IPS-18a (cell line): ENCODE measurements around the gene PRR33.
"Not testable (repeated sequence)": the region's sequence is repeated elsewhere in the genome, so short reads cannot be mapped to it uniquely, and the experiment has no call there.

Experiments
- H3K27ac ChIP-seq: one replicate; pipeline ENCODE4 v1.5.1; 2013; ENCODE audit warnings: low read length
- H3K27me3 ChIP-seq: one replicate; pipeline ENCODE4 v1.6.1; 2013; ENCODE audit warnings: mild to moderate bottlenecking, low read length; ENCODE audit not compliant: control insufficient read depth, insufficient read depth
- H3K36me3 ChIP-seq: one replicate; pipeline ENCODE4 v1.6.1; 2013; ENCODE audit warnings: low read depth, low read length; ENCODE audit not compliant: control insufficient read depth
- H3K4me1 ChIP-seq: one replicate; pipeline ENCODE4 v1.6.1; 2013; ENCODE audit warnings: low read depth, low read length; ENCODE audit not compliant: control insufficient read depth
- H3K4me3 ChIP-seq: one replicate; pipeline ENCODE4 v1.5.1; 2013; ENCODE audit warnings: low read length
- H3K9ac ChIP-seq: one replicate; pipeline ENCODE4 v1.6.1; 2013; ENCODE audit warnings: mild to moderate bottlenecking, low read length, moderate library complexity
- H3K9me3 ChIP-seq: one replicate; pipeline ENCODE4 v1.6.1; 2013; ENCODE audit warnings: low read depth, low read length; ENCODE audit not compliant: control insufficient read depth

The PRR33 gene

DNA sequence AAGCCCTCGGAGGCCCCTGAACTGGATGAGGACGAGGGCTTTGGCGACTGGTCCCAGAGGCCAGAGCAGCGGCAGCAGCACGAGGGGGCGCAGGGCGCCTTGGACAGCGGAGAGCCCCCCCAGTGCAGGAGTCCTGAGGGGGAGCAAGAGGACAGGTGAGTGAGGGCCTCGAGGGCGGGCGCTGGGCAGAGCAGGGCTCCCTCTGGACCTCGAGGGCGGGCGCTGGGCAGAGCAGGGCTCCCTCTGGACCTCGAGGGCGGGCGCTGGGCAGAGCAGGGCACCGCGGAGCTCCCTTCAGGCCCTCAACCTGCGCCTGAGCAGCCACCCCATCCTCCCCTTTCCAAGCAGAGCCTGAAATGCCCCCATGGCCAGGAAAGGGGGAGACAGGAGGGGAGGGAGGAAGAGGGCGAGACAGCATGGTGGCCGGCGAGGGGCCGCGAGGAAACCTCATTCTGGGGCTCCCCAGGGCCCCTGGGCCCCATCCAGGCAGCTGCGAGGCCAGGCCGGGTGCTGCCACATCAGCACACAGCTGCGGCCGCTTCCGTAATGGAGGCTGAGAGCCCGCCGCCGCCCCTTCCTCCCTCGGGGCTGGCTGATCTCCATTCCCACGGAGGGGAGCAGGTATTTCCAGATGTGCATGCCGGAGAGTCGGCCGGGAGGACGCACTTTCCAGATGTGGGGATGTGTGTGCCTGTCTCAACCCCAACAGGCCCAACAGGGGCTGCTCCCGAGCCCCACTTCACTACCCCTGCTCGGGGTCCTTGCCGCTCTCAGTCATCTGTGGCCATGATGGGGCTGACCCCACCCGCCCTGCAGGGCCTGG, 10.0 kb downstream of the PRR33 start:
- H3K9ac ChIP-seq: no peak overlapping the region
- no peaks in the 10 kb centered on the region for H3K4me1 ChIP-seq

DNA sequence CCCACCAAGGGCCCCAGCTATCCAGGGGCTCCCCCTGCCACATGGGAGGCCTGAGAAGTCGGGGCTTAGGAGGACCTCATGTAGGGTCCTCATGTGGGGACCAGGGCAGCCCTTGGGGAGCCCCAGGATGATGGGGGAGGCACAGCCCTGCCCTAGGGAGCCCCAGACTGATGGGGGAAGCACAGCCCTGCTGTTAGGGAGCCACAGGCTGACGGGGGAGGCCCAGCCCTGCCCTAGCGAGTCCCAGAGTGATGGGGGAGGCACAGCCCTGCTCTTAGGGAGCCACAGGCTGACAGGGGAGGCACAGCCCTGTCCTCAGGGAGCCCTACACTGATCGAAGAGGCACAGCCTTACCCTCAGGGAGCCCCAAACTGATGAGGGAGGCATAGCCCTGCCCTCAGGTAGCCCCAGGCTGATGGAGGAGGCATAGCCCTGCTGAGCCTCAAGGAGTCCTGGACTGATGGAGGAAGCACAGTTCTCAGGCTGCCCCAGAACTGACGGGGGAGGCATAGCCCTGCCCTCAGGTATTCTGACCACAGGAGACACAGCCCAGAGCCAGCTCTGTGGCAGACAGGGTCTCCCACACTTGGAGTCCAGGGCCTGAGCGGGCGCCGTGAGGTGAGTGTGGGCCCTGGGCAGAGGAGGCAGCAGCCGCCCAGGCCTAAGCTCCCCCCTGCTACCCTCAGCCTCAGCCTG, 10.8 kb downstream of the PRR33 start:
- no peak overlapping the region for H3K27ac ChIP-seq
- no peaks in the 10 kb centered on the region for H3K9me3 ChIP-seq
- H3K9ac ChIP-seq: no peak overlapping the region
- no peaks in the 10 kb centered on the region for H3K36me3 ChIP-seq
- no peaks in the 10 kb centered on the region for H3K27me3 ChIP-seq
- no peaks in the 10 kb centered on the region for H3K4me1 ChIP-seq
- H3K4me3 ChIP-seq: no peak overlapping the region

More for the DNA sequence above, 10.0 kb downstream of the PRR33 start:
- Histone ChIP-seq H3K9me3 (no peaks in the 10 kb centered on the region), H3K36me3 (no peaks in the 10 kb centered on the region), H3K4me3 (no peak overlapping the region), H3K27ac (no peak overlapping the region), H3K27me3 (no peaks in the 10 kb centered on the region)

DNA sequence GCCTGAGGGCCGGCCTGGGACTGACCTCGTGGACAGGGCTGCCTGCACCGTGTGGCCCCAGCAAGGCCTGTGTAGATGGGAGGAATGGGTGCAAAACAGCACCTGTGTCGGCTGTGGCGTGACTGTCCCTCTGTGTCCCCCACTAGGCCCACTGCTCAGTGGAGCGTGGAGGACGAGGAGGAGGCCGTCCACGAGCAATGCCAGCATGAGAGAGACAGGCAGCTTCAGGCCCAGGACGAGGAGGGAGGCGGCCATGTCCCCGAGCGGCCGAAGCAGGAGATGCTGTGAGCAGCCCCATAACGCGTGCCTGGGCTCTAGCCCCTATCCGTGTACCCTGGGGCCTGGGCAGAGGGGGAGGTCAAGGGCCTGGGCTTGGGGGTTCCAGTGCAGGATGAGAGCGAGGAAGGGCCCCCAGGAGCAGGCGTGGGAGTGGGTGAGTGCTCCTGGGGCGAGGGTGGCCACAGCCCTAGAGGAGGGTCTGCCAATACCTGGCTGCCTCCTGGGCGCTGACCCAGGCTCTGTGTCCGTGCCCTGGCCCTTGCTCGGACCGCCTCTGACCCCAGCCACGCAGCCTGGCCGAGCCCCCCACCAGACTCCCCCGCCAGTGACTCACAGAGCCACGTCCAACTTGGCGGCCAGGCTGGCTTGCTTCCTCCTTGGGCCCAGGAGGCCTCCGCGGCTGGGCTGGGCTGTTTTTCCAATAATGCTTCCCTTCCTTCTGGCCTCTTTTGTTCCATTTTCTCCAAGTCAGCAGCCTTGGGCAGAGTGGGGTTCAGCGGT, 11.6 kb downstream of the PRR33 start:
- Histone ChIP-seq H3K36me3 (no peaks in the 10 kb centered on the region), H3K27ac (no peak overlapping the region), H3K9me3 (no peaks in the 10 kb centered on the region), H3K4me3 (no peak overlapping the region), H3K9ac (no peak overlapping the region), H3K4me1 (no peaks in the 10 kb centered on the region), H3K27me3 (no peaks in the 10 kb centered on the region)

DNA sequence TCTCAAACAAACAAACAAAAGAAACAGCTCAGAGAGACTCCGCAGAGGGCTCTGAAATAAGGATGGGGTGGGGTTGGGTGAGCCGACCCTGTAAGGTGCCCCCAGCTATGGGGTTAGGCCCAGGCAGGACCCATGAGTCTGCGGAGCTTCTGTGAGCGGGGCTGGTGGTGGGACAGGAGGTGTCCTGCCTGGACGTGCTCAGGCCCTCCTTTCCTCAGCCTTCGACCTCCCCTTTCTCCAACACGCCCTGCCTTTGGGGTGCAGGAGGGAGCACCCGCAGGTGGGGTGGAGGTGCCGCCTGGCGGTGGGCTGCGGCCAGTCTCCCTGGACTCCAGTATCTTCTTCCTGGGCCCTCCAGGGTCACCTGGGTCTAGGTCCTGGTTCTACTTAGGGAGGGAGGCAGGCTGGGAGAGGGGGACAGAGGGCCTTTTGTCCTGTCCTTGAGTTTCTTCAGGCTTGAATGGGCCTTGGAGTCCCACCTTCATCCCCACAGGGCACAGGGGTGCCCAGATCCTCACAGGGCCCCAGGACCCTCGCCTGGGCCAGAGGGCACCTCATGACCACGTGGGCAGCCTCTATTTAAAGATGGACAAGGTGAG, 12.3 kb downstream of the PRR33 start:
- no peak overlapping the region for H3K9ac ChIP-seq

DNA sequence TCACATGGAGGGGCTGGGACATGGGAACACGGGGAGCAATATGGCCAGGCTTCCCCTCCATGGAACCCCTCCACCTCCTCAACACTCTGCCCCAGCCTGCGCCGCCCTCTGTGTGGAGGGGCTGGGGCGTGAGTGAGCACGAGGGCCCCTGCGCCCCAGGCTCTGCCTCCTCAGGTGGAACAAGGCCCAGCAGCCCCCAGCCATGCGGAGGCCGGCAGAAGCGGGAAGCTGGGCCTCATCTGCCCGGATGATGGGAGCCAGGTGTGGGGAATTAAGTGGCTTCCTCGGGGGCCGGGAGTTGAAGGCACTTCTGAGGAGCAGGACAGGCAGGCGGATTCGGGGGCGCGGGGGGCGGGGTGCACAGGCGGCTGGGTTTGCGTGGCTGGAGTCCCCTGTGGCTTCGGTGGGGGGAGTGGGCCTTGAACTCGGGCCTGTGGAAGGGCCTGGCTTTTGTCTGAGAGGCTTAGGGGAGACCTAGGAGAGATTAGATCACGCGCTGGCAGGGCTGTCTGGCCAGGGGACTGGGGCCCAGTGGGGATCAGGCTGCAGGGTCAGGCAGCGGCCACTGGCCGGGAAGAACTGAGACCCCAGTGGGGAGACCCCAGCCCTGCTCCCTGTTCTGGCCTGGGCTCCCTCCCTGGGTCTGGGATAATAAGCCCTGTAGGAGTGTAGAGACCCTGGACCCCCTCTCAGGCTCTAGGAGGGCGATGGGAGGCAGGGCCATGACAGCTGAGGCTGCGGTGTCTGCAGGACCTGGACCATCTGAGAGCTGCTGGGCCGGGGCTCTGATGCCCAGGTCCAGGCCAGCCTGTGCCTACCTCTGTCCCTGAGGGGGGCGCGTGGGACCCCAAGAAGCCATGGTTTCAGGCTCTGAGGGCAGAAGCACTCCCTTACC, 13.3 kb downstream of the PRR33 start:
- H3K27me3 ChIP-seq: no peaks in the 10 kb centered on the region
- no peaks in the 10 kb centered on the region for H3K36me3 ChIP-seq
- no peaks in the 10 kb centered on the region for H3K9me3 ChIP-seq
- H3K4me1 ChIP-seq: no peaks in the 10 kb centered on the region
- no peak overlapping the region for H3K9ac ChIP-seq
- no peak overlapping the region for H3K27ac ChIP-seq
- no peak overlapping the region for H3K4me3 ChIP-seq

More for the DNA sequence above, 12.3 kb downstream of the PRR33 start:
- H3K27me3 ChIP-seq: no peaks in the 10 kb centered on the region
- no peak overlapping the region for H3K27ac ChIP-seq
- no peaks in the 10 kb centered on the region for H3K9me3 ChIP-seq
- no peak overlapping the region for H3K4me3 ChIP-seq
- H3K4me1 ChIP-seq: no peaks in the 10 kb centered on the region
- H3K36me3 ChIP-seq: no peaks in the 10 kb centered on the region

DNA sequence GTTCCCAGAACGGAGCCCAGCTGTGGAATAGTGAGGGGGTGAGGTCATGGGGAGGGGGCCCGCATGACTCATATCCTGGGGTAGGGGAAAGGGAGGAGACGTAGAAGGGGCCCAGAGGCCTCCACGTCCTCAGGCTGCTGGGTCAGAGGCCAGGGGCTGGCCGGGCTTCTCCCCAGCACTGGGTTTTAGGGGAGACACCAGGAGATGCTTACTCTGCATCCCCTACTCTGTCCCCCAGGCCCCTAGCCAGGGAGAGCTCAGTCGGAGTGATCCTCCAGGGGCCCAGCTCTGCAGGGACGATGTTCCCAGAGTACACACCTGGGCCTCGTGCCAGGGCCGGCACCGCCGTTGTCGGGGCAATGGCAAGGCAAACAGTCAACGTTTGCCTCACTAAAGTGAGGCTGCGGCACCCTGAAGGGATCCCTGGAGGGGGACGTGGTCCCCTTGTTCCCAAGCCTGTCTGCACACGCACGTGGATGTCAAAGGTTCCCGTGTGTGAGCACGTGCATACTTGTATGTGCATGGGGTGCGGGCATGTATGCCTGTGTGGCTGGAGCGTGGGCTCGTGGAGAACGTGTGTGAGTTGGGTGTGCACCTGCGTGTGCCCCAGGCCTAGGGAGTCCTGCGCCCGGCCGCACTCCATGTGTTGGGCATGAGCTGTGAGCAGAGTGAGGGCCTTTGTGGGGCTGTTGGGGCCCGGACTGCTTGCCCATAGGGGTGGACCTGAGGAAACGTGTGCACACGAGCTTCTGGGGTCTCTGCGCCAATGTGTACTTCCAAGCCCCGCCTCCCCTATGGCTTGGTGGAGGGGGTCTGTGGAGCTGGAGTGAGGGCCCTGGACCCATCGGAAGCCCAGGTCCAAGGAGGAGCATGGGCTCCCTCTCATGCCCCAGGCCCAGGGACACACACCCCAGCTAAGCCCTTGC, 14.2 kb downstream of the PRR33 start:
- Histone ChIP-seq H3K4me3 (no peak overlapping the region), H3K4me1 (no peaks in the 10 kb centered on the region), H3K36me3 (no peaks in the 10 kb centered on the region), H3K9ac (no peak overlapping the region), H3K27me3 (no peaks in the 10 kb centered on the region), H3K27ac (no peak overlapping the region), H3K9me3 (no peaks in the 10 kb centered on the region)

DNA sequence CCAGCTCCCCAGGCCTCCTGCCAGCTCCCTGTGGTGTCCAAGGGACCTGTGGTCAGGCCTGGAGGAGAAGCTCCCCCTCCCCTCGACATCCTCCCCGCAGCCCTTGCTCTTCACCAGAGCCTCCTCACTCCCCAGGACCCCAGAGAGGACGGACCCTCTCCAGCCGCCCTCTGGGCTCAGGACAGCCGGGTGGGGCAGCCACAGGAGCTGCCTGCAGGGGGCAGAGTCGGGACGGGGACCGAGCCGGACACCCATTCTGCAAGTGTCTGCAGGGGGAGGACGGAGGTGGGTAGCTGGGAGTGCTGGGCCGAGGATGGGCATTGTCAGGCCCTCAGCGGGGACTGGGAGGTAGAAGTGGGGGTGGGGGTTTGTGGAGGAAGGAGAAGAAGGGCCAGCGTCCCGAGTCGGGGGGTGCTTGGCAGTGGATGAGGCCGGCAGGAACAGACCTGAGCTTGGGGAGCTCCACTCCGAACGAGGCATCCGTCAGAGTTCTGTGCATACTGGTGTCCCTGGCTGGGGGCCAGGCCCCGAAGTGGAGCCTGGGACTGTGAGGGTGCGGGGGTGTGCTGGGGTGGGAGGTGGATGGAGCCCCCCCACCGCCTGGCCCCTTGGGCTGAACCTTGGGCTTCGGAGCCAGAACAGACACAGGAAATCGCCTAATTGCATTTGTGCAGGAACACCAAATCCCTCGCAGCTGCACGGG, 15.2 kb downstream of the PRR33 start:
- no peaks in the 10 kb centered on the region for H3K36me3 ChIP-seq
- H3K27me3 ChIP-seq: no peaks in the 10 kb centered on the region
- H3K4me1 ChIP-seq: no peaks in the 10 kb centered on the region
- no peak overlapping the region for H3K9ac ChIP-seq
- H3K9me3 ChIP-seq: no peaks in the 10 kb centered on the region
- no peak overlapping the region for H3K27ac ChIP-seq
- no peak overlapping the region for H3K4me3 ChIP-seq

DNA sequence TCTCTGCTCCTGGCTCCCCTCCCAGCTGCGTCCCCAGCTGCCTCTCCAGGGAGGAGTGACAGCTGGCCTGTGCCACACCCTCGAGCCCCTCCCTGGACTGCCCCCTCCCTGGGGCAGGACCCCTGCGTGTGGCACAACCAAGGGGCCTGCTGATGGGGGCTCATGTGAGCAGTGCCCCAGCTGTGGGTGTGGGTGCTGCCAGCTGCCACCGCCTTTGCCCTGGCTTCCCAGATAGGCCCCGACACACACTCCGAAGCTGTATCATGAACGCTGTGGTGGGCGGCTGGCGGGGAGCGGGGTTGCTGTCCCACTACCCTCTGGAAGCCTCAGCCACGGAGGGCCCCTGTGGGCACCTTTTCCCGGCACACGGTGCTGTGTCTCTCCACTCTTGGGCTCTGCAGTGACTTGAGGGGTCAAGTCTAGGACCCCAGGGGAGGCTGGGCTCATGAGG, 15.8 kb downstream of the PRR33 start:
- H3K36me3 ChIP-seq, H3K4me1 ChIP-seq, H3K9ac ChIP-seq, H3K9me3 ChIP-seq, H3K4me3 ChIP-seq, H3K27me3 ChIP-seq, H3K27ac ChIP-seq: not testable (repeated sequence)

DNA sequence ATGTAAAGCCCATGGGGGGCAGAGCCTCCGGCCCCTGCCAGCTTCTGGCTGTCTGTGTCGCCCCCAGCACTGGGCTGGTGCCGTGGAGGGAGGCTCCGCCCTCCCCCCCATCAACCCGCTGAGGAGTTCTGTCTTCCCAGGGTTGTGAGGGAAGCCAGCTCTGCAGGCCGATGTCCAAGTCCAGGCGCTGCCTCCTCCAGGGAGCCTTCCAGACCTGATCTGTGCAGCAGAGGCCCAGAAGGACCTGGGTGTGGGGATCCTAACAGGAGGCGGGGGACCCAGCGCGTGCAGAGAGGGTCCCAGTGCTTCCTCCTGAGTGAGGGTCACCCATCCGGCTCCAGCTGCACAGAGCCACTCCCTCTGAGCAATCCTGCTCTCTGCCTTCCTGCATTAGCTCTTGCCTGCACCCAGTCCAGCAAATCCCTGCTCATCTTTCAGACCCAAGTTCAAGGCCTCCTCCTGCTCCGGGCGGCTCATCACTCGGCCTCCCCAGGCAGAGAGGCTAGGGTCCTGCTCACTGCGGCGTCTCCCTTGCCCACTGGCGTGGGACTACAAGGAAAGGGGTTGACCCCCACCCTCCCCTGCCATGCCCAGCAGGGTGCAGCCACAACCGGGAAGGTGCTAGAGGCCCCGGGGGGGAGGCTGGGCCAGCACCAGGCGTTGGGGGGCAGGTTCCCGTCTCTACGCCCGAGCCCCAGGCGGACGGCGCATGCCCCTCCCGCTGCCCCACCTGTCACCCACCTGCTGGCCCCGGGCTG, 16.4 kb downstream of the PRR33 start:
- Histone ChIP-seq H3K9ac (no peak overlapping the region), H3K4me3 (no peak overlapping the region), H3K4me1 (no peaks in the 10 kb centered on the region), H3K27me3 (no peaks in the 10 kb centered on the region), H3K27ac (no peak overlapping the region), H3K36me3 (no peaks in the 10 kb centered on the region), H3K9me3 (no peaks in the 10 kb centered on the region)
